C4-2B (cell line): ENCODE measurements around the gene KRT80.

Experiments used
- CTCF ChIP-seq: fragments of 450-650 bp; conservative IDR thresholded peaks from 2 replicates; pipeline ENCODE4 v1.5.1; 2017; ENCODE audit warnings: mild to moderate bottlenecking
- ZFX ChIP-seq: fragments of 450-650 bp; IDR thresholded peaks from 2 replicates; pipeline ENCODE4 v1.6.1; 2017

- no peak for TF ChIP-seq CTCF
- no peak for TF ChIP-seq ZFX
Observed at GRCh38 chr12:52122540-52122871, 69.3 kb downstream of the KRT80 start.
